ENCODE measurements around the gene NSUN4.

DNA sequence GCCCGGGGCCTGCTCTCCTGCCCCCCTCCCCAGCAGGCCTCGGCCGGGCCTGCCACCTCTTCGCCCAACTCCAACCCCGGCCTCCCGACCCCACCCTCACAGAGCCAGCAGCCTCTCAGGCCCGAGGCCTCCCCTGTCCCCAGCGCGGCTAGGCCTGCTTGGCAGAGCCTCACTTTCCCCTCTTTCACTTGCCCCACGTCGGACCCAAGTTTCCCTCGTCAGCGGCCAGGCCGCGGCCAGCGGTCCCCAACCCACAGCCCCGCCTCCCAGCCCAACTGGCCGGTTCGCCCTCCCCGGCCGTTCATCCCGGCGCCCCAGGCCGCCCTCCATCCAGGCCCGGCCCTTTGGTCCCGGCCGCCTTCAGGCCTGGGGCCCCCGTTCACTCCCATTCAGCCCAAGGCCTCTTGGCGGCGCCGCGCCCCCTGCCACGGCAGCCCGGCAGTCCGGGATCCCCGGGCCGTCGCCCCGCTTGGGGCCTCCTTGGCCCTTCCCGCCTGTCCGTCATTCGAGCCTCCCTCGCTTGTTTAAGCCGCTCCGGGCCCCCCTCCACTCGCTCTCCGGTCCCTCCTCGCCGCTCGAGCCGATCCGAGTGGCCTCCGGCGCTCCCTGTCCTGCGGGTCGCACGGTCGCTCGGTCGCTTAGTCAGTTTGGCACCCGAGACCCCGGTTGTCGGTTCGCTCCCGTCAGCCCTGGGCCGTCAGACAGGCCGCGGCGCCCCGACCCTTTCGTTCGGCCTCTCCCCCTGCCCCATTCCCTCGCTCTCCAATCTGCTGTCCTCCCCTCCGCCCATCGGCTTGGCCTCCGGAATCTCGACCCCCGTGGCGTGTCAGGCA lies 38.6 kb upstream of the NSUN4 start:
- TF ChIP-seq CTCF (IDR thresholded peaks at IDR 0.05) (no peak), POLR2A (IDR thresholded peaks at IDR 0.05) (no peak)

Measured in testis (tissue), 2 donors.